Stimulated activated CD4-positive, alpha-beta T cell treated with anti-CD3 and anti-CD28 coated beads, Interleukin-1b, Interleukin-23, amount 100 ng/mL, for 24 hours (primary cell): ENCODE data around the gene TANC2.

ENCODE experiments used
- DNase-seq, 4 experiments: peaks; one replicate each; pipeline ENCODE4 v3.0.0-alpha.2; 2020; ENCODE audit warnings: low read depth in 4 of 4, low spot score in 1 of 4

TANC2 gene

DNA sequence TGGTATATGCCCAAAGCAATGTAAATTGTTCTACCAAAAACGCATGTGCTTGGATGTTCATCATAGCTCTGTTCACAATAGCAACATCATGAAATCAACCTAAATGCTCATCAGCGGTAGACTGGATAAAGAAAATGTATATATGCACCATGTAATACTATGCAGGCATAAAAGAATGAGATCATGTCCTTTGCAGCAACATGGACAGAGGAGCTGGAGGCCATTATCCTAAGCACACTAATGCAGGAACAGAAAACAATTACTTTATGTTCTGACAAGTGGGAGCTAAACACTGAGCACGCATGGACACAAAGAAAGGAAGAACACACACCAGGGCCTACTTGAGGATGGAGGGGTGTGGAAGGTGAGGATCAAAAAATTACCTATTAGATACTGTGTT is 33.7 kb downstream of the TANC2 start:
- DNase-seq: no peak

DNA sequence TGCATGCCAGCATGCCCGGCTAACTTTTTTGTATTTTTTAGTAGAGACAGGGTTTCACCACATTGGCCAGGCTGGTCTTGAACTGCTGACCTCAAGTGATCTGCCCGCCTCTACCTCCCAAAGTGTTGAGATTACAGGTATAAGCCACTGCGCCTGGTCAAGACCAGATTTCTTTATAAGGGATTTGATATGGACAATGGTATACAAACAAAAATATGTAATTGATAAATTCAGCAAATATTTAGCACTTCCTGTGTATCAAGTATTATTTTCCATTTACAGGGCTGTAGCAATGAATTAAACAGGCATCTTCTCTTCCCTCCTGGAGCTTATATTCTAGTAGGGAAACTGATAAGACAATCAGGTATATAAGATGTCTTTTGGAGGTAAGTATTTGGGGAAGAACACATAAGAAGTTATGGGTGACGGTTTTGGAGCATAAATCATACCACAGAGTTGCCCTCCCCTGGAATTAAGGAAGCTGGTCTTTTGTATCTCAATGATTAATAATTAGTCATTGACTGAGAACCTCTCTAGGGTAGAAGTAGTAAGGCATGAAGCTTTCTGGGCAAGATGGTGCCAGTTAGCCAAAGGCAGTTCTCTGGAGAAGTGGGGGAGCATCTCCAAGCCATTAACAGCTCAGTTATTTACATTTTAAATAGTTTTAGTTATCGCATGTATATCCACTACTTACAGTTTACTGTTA is 35.8 kb downstream of the TANC2 start:
- no peak for DNase-seq

DNA sequence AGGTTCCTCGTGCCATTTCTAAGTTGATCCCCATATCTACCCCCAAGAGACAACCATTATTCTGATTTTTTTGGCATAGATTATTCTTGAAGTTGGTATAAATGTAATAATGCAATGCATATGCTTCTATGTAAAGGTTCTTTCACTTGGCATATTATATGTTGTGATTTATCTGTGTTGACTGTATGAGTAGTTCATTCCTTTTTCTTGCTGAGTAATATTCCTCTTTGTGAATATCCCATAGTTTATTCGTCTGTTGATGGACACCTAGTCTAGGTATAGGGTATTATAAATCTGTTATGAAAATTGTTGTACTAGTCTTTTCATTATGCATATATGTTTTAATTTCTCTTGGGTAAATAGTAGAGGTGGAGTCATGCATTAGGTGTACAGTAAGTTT is 36.6 kb downstream of the TANC2 start:
- no peak for DNase-seq

DNA sequence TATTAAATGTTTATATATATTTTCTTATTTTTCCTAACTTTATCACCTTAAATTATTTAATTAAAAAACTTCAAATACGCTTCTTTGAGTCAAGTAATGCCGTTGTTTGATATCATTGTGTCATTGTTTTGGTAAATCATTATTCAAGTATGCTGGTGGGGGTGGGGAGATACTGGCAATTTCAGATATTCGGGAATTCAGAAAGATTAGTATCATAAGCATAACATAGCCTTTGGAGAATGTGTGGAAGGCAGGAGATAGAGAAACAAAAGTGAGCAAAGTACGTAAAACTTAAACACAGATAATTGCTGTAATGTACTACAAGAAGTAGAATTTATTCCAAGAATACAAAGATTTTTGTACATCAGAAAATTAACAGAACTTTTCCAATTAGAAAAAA is 49.8 kb downstream of the TANC2 start:
- no peak for DNase-seq
